ENCODE measurements around the gene PARD3B.

Gene PARD3B

DNA sequence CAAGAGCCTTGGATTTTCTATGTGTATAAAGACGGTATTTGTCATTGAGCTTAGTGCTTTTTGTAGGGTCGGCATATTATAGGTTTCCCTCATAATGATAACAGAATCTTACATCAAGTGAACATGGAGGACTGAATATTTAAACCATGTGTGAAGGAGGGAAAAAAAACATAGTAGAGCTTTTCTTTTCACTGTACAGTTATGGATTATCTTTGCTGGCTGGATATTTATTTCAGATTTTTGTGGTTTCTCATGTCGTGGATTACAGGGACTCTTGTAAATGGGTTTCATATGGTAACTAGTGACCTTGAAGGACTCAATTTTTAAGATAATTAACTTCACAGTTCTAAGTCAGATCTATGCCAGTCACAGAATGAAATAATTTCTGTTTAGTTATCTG lies 806.8 kb downstream of the PARD3B start:
- H3K4me3 ChIP-seq (ENCODE audit: low read depth, low read length) = no peak overlapping the region
- TF ChIP-seq POLR2A (IDR thresholded peaks at IDR 0.05; ENCODE audit: extremely low read depth, insufficient read length) = no peak
- DNase-seq (ENCODE audit: low read depth) = no peak

DNA sequence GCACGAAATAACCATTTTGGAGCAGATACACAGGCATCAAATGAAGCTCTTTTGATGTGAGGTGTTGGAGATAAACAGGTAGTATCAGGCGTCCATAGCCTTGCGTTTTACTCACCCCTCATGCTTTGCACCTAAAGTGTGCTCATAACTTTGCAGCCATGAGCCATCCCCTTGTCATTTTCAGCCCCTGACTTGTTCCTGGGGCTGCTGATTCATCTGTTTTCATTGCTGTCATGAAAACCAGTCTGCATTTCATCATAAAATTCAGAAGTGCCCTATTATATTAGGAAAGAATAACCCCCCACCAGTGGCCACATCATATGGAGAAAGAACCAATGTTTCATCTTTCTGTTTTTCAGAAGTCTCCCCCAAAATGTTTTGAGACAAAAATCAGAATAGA lies 807.3 kb downstream of the PARD3B start:
- TF ChIP-seq, protein P1, sequence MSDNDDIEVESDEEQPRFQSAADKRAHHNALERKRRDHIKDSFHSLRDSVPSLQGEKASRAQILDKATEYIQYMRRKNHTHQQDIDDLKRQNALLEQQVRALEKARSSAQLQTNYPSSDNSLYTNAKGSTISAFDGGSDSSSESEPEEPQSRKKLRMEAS (IDR thresholded peaks at IDR 0.05; ENCODE audit: low read depth, low read length) = no peak
- TF ChIP-seq, protein P2, sequence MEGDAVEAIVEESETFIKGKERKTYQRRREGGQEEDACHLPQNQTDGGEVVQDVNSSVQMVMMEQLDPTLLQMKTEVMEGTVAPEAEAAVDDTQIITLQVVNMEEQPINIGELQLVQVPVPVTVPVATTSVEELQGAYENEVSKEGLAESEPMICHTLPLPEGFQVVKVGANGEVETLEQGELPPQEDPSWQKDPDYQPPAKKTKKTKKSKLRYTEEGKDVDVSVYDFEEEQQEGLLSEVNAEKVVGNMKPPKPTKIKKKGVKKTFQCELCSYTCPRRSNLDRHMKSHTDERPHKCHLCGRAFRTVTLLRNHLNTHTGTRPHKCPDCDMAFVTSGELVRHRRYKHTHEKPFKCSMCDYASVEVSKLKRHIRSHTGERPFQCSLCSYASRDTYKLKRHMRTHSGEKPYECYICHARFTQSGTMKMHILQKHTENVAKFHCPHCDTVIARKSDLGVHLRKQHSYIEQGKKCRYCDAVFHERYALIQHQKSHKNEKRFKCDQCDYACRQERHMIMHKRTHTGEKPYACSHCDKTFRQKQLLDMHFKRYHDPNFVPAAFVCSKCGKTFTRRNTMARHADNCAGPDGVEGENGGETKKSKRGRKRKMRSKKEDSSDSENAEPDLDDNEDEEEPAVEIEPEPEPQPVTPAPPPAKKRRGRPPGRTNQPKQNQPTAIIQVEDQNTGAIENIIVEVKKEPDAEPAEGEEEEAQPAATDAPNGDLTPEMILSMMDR (IDR thresholded peaks at IDR 0.05; ENCODE audit: low read depth, low read length) = no peak
- TF ChIP-seq MYC (IDR thresholded peaks at IDR 0.05; ENCODE audit: low read depth, low read length) (no peak), POLR2A (IDR thresholded peaks at IDR 0.05; ENCODE audit: extremely low read depth, insufficient read length) (no peak)
- no peak for DNase-seq (ENCODE audit: low read depth)
- H3K4me3 ChIP-seq (ENCODE audit: low read depth, low read length) = no peak overlapping the region

DNA sequence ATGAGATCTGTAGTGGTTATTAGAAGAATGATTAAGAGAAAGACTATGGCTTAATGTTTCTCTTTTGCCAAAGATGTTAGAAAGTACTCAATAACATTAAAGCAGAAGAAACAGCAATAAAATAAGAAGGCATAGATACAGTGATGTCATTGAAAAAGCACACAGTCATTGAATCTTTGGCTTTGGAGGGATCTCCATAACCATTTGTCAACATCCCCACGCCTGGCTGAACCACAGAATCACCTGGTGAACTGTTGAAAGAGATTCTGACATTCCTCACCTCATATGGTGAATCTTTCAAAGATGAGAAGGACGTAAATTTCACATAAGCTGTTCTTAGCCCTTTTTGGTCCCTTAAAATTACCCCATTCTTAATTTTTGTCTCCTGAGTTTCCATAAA lies 812.5 kb downstream of the PARD3B start:
- no peak for TF ChIP-seq MYC (IDR thresholded peaks at IDR 0.05; ENCODE audit: low read depth, low read length)
- TF ChIP-seq, protein P2 (IDR thresholded peaks at IDR 0.05; ENCODE audit: low read depth, low read length) = no peak
- no peak for TF ChIP-seq POLR2A (IDR thresholded peaks at IDR 0.05; ENCODE audit: extremely low read depth, insufficient read length)
- TF ChIP-seq, protein P1 (IDR thresholded peaks at IDR 0.05; ENCODE audit: low read depth, low read length) = no peak
- no peak for DNase-seq (ENCODE audit: low read depth)
- no peak overlapping the region for H3K4me3 ChIP-seq (ENCODE audit: low read depth, low read length)

DNA sequence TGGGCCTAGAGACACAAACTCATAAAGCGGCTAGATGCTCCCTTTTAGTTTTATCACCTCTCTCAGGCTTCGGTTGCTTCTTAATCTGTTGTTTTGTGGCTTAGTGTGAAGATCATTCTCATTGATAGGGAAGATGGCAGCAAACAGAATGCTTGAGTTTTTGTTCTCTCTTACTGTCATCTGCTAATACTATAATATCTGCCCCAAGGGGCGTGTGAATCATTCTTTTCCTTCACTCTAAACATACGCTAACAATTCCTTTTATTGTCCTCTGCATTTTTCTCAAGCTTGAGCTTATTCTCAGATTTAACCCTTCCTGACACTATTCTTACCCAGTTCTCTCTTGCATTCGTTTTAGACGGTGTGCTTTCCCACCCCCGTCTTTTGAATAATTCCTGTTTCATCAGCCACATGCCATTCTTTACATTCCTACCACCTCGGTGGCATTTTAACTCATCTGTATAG lies 813.1 kb downstream of the PARD3B start:
- H3K4me3 ChIP-seq (ENCODE audit: low read depth, low read length) = no peak overlapping the region
- no peak for DNase-seq (ENCODE audit: low read depth)
- TF ChIP-seq POLR2A (IDR thresholded peaks at IDR 0.05; ENCODE audit: extremely low read depth, insufficient read length) (no peak), MYC (IDR thresholded peaks at IDR 0.05; ENCODE audit: low read depth, low read length) (no peak)
- TF ChIP-seq, protein P2 (IDR thresholded peaks at IDR 0.05; ENCODE audit: low read depth, low read length) = no peak
- TF ChIP-seq, protein P1 (IDR thresholded peaks at IDR 0.05; ENCODE audit: low read depth, low read length) = no peak

DNA sequence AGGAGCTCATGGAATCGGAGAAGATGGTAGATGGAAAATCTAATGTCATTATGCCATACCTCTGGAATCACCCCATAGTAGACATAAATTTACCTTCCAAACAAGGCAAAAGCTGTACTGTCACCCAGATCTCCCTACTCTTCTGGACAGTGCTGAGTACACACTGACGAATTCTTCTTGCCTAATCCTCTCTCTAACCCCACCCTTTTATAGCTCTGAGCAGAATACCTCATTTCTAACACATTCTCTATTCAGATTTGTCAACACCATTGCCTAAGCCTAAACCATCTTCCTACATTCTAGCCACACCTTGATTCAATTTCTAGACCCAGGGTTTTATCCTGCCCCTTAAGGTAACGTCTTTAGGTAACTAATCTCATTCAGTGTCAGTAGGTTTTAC lies 816.0 kb downstream of the PARD3B start:
- DNase-seq (ENCODE audit: low read depth) = no peak
- TF ChIP-seq MYC (IDR thresholded peaks at IDR 0.05; ENCODE audit: low read depth, low read length) (no peak), POLR2A (IDR thresholded peaks at IDR 0.05; ENCODE audit: extremely low read depth, insufficient read length) (no peak)
- TF ChIP-seq, protein P1 (IDR thresholded peaks at IDR 0.05; ENCODE audit: low read depth, low read length) = no peak
- TF ChIP-seq, protein P2 (IDR thresholded peaks at IDR 0.05; ENCODE audit: low read depth, low read length) = no peak

DNA sequence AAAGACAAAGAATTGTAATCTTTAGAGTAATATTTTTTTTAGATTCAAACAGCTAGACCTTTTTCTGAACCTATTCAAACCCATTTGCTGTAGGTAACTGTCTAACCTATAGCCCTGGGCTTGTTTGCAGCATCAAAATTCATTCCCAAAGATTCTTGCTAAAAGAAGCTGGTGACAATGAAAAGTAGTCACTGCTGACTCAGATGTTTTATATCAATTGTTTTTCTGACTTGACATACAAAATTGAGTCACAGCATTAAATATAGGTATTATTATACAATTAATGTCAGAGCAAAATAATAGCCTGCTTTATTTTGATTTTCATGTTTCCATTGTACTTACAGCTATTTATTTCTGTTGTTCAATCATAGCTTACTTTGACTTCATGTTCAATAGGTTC lies 816.7 kb downstream of the PARD3B start:
- TF ChIP-seq, protein P2 (IDR thresholded peaks at IDR 0.05; ENCODE audit: low read depth, low read length) = no peak
- TF ChIP-seq, protein P1 (IDR thresholded peaks at IDR 0.05; ENCODE audit: low read depth, low read length) = no peak
- TF ChIP-seq POLR2A (IDR thresholded peaks at IDR 0.05; ENCODE audit: extremely low read depth, insufficient read length) (no peak), MYC (IDR thresholded peaks at IDR 0.05; ENCODE audit: low read depth, low read length) (no peak)
- DNase-seq (ENCODE audit: low read depth) = no peak

More for the DNA sequence above, 816.0 kb downstream of the PARD3B start:
- H3K4me3 ChIP-seq (ENCODE audit: low read depth, low read length) = no peak overlapping the region

More for the DNA sequence above, 816.7 kb downstream of the PARD3B start:
- H3K4me3 ChIP-seq (ENCODE audit: low read depth, low read length) = no peak overlapping the region
